Epithelial cell of proximal tubule (primary cell): ENCODE data around the gene RRAS2. TPM values are rescaled to one million over a fixed set of nuclear protein-coding genes. Genes with fewer than 3 reads are reported as not detected.

Source experiments
- DNase-seq: peaks from one replicate; pipeline ENCODE4 v3.0.0-alpha.2; 2011; ENCODE audit warnings: low read depth
- H3K4me3 ChIP-seq: 2 replicates; pipeline ENCODE4 v1.5.1; 2011; ENCODE audit warnings: low read depth, mild to moderate bottlenecking, low read length
- total RNA-seq: library from RNA; depleted of rRNA; stranded (reverse); fragments of >200 nt; gene quantifications from 2 replicates; pipeline ENCODE4 v1.2.3, GENCODE V29; 2015
- TF ChIP-seq, protein P1 (sequence below): conservative IDR thresholded peaks from 2 replicates; pipeline ENCODE4 v1.5.1; 2012; ENCODE audit warnings: low read depth, mild to moderate bottlenecking, low read length

RRAS2 gene
- total RNA-seq, 1 donor from 2014 or later: 86.7 TPM

DNA sequence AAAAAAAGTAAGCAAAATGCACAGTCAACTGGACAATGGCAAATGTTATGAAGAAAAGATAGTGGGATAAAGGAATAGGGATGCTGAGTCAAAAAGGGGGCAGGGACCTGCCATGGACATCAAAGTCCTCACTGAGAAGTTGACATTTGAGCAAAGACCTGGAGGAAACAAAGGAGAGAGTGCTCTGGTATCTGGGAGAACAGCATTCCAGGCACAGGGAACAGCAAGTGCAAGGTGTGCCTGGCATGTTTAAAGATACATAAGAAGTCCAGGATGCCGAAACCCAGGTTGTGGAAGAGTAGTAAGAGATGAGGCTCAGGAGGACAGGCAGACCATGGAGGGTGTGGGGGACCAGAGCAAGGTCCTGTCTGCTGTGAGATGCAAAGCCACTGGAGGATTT, 123.3 kb downstream of the RRAS2 start:
- TF ChIP-seq, protein P1, sequence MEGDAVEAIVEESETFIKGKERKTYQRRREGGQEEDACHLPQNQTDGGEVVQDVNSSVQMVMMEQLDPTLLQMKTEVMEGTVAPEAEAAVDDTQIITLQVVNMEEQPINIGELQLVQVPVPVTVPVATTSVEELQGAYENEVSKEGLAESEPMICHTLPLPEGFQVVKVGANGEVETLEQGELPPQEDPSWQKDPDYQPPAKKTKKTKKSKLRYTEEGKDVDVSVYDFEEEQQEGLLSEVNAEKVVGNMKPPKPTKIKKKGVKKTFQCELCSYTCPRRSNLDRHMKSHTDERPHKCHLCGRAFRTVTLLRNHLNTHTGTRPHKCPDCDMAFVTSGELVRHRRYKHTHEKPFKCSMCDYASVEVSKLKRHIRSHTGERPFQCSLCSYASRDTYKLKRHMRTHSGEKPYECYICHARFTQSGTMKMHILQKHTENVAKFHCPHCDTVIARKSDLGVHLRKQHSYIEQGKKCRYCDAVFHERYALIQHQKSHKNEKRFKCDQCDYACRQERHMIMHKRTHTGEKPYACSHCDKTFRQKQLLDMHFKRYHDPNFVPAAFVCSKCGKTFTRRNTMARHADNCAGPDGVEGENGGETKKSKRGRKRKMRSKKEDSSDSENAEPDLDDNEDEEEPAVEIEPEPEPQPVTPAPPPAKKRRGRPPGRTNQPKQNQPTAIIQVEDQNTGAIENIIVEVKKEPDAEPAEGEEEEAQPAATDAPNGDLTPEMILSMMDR: no peak
- H3K4me3 ChIP-seq: no peak overlapping the region
- no peak for DNase-seq

DNA sequence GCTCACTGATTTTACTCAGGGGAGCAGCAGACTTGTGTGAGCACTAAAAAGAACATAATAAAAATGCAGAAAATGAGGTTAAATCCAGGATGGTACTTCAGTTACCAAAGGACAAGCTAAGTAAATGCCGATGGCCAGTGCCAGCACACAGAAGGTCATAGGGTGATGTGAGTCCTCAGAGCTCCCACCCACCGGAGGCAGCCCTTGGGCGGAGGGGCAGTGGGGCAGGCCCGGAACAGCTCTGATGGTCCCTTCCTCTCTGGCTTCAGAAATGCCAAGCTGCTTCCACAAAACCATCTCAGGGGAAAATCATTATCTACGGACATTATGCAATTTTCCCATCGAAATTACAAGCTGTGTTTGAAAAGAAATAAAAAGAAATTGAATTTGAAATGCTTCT, 124.5 kb downstream of the RRAS2 start:
- no peak for DNase-seq
- TF ChIP-seq, protein P1: no peak
- H3K4me3 ChIP-seq: no peak overlapping the region

DNA sequence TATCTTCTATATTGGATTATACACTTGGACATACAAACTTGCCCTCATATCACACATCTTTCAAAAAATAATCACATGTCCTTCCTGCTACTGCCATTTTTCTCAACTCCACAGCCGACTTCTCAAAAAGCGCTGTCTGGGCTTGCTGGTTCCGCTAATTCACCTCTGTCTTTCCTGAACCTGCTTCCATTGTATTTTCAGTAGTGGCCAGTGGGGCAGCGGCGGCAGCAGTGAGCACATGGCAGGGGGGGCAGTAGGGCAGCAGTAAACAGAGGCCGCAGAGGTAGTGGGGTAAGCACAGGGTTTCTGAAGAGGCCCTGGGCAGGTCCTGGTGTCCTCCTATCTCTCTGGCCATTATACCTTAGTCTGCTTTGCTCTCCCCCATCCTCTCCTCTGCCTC, 126.3 kb downstream of the RRAS2 start:
- no peak overlapping the region for H3K4me3 ChIP-seq
- DNase-seq: no peak
- TF ChIP-seq, protein P1: peak; percentile 49

DNA sequence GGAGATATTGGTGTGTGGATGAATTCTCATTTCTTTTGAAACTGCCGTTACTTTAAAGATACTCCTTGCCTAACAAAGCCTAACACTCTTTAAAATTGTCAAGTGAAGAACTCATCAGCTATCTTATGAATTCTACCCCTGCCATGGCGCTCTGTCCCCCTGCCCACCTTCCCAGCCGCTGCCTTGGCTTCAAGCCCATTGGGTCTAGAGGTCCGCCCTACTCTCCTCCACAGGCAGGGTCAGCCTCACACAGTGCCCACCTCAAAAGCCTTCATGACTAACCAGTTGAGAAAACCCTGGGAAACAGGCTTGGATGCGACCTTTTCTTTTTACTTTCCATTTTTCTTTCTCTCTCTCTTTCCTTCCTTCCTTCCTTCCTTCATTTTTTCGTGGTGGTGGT, 128.6 kb downstream of the RRAS2 start:
- TF ChIP-seq, protein P1: no peak
- no peak overlapping the region for H3K4me3 ChIP-seq

DNA sequence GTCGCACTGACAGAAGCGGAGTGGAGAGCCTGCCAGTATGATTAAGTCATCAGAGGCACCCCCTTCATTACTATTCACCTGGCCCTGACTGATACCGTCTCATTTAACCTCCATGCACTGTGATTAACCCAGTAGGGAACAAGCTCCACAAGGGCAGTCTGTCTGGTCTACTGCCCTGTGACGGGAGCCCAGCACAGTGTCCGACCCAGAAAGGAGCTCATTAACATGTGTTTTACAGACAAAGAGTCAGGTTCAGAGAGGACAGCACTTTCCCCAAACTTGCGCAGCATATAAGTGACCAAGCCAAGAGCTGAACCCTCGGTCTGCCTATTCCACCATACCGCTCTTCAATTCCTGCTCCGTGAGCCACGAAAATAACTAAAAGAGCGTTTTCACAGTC, 129.5 kb downstream of the RRAS2 start:
- H3K4me3 ChIP-seq: no peak overlapping the region
- TF ChIP-seq, protein P1: no peak
- no peak for DNase-seq

More for the DNA sequence above, 128.6 kb downstream of the RRAS2 start:
- DNase-seq: no peak

DNA sequence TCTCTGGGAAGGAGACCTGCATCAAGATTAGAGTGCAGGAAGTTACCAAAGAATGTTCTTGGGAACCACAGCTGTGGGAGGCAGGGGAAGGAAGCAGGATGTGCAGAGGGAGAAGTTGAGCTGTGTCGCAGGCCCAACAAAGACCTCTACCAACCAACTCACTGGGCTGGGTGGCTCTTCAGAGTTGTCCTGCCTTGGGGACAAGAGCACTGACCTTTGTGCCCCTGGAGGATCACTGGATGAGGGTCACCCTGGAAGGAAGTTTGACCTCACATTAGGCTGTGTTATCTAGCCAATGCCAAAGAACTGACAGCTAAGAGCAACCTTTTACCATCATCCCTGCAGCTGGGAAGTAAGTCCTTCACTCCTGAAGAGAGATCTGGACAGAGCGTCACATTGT, 130.6 kb downstream of the RRAS2 start:
- H3K4me3 ChIP-seq: no peak overlapping the region
- TF ChIP-seq, protein P1: no peak
- no peak for DNase-seq

Other genes starting within 250 kb of the RRAS2 start
- 129 and 132 TPM in 2 replicates for gene COPB1, start 140.6 kb upstream of the RRAS2 start, total RNA-seq
- gene PSMA1, start 161.2 kb upstream of the RRAS2 start, total RNA-seq: 162 and 214 TPM in 2 replicates